HepG2 (cell line): Measurements from ENCODE around the gene FCMR. TPM values are rescaled to one million over a fixed set of nuclear protein-coding genes. Genes with fewer than 3 reads are reported as not detected.

Source experiments
- CC2D1A ChIP-seq: sonication (generic); formaldehyde crosslinking; IDR thresholded peaks from 2 replicates; pipeline ENCODE4 v1.8.1; 2023; ENCODE audit warnings: mild to moderate bottlenecking, missing genetic modification reagents
- ELF1 ChIP-seq: sonication (generic); formaldehyde crosslinking; IDR thresholded peaks from 2 replicates; pipeline ENCODE4 v1.4.0; 2020; ENCODE audit warnings: missing genetic modification reagents
- IRX3 ChIP-seq: sonication (generic); formaldehyde crosslinking; IDR thresholded peaks from 2 replicates; pipeline ENCODE4 v1.8.1; 2023; ENCODE audit warnings: mild to moderate bottlenecking, low read depth, missing genetic modification reagents, borderline replicate concordance
- KLF11 ChIP-seq: IDR thresholded peaks from 2 replicates; pipeline ENCODE4 v1.6.1; 2016; ENCODE audit warnings: missing compliant biosample characterization
- NFKBIZ ChIP-seq: IDR thresholded peaks from 2 replicates; pipeline ENCODE4 v1.6.1; 2018; ENCODE audit warnings: missing genetic modification reagents, missing compliant biosample characterization
- NR2F6 ChIP-seq, 2 experiments: IDR thresholded peaks; 2 replicates each; pipeline ENCODE4 v1.6.1; 2016; ENCODE audit warnings: antibody characterized with exemption in 1 of 2, mild to moderate bottlenecking in 1 of 2
- PHF8 ChIP-seq: sonication (generic); formaldehyde crosslinking; IDR thresholded peaks from 2 replicates; pipeline ENCODE4 v1.5.0; 2020; ENCODE audit warnings: missing genetic modification reagents
- PITX1 ChIP-seq: sonication (generic); formaldehyde crosslinking; IDR thresholded peaks from 2 replicates; pipeline ENCODE4 v1.5.1; 2020; ENCODE audit warnings: mild to moderate bottlenecking, missing genetic modification reagents
- RCOR2 ChIP-seq: IDR thresholded peaks from 2 replicates; pipeline ENCODE4 v1.6.1; 2016; ENCODE audit warnings: missing biosample characterization, missing genetic modification reagents
- SOX5 ChIP-seq: IDR thresholded peaks from 2 replicates; pipeline ENCODE4 v1.6.1; 2016; ENCODE audit warnings: borderline replicate concordance
- TBL1XR1 ChIP-seq: fragments of 150-350 bp; IDR thresholded peaks from 2 replicates; pipeline ENCODE4 v1.6.1; 2014; ENCODE audit warnings: borderline replicate concordance, low read length; ENCODE audit not compliant: partially characterized antibody
- TOPORS ChIP-seq: sonication (generic); formaldehyde crosslinking; IDR thresholded peaks from 2 replicates; pipeline ENCODE4 v1.8.0; 2023; ENCODE audit warnings: mild to moderate bottlenecking, missing genetic modification reagents
- polyA plus RNA-seq, 8 experiments: library from polyadenylated mRNA; depleted of rRNA in 3 of 8; stranded (reverse) in 7 of 8; unstranded in 1 of 8; fragments of >200 nt; fragmentation: Illumina TruSeq in 4 of 8; extraction: Trizol in 4 of 8; gene quantifications; 2 replicates each; pipeline versions ENCODE4 v1.2.1 to v1.2.3, GENCODE V29; 2011 to 2016; ENCODE audit warnings: low read depth in 4 of 8, missing spikeins in 1 of 8, mixed read lengths in 1 of 8; ENCODE audit not compliant: insufficient read depth in 1 of 8
- total RNA-seq, 5 experiments: library from RNA; depleted of rRNA; stranded (reverse); fragments of >200 nt; fragmentation: Illumina TruSeq; extraction: Trizol; gene quantifications; 2 replicates each; pipeline ENCODE4 v1.2.3, GENCODE V29; 2016; ENCODE audit warnings: low read depth in 1 of 5
- TF ChIP-seq, protein P1 (sequence below): sonication (generic); formaldehyde crosslinking; IDR thresholded peaks from 2 replicates; pipeline ENCODE4 v1.5.0; 2020; ENCODE audit warnings: mild to moderate bottlenecking, missing genetic modification reagents
- TF ChIP-seq, protein P2 (sequence below): sonication (generic); formaldehyde crosslinking; IDR thresholded peaks from 2 replicates; pipeline ENCODE4 v1.8.0; 2022; ENCODE audit warnings: mild to moderate bottlenecking, missing genetic modification reagents, moderate library complexity

Gene FCMR
- total and polyA plus RNA-seq, 2 of the 13 experiments (the other 11 are each of a cell fraction or from before 2014, with no cell fraction given) = not detected

DNA sequence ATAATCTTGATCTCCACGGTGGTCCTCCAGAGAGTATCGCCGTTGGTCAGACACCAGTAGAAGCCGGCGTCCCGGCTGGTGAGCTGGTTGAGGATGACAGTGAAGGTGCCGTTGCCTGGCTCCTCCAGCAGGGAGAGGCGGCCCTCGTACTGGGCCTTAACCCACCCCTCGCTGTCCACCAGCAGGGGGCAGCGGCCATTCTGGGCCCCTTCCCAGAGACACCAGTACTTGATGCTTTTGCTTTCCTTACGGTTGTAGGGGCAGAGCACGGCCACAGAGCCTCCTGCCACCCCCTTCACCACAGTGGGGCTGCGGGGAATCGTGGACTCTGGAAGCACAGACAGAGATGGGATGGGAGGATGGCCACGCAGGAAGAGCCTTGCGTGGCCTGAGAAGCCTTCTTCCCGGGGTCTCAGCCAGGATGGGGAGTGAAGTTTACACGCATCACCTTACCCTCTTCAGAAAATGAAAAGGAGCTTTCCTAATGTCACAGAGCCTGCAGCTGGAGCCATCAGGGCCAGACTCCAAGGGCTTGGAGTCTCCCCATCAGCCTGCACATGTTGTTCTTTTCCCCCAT lies 13.8 kb upstream of the FCMR start (continued):
- TF ChIP-seq NFKBIZ (CRISPR knock-in tag) (no peak), KLF11 (CRISPR knock-in tag) (0 out of 2 replicates have a peak, but pooled peaks have one; percentile 39), RCOR2 (CRISPR knock-in tag) (no peak), NR2F6 (IDR thresholded peaks at IDR 0.05) (no peak), NR2F6 (CRISPR knock-in tag; IDR thresholded peaks at IDR 0.05) (no peak), SOX5 (CRISPR knock-in tag) (no peak), TBL1XR1 (no peak), PHF8 (CRISPR knock-in tag) (no peak), IRX3 (no peak), ELF1 (CRISPR knock-in tag) (no peak), PITX1 (CRISPR knock-in tag) (peak; percentile 22; the same call in 1 of the 2 replicates), TOPORS (CRISPR knock-in tag) (no peak), CC2D1A (CRISPR knock-in tag) (no peak)
- TF ChIP-seq, protein P1, sequence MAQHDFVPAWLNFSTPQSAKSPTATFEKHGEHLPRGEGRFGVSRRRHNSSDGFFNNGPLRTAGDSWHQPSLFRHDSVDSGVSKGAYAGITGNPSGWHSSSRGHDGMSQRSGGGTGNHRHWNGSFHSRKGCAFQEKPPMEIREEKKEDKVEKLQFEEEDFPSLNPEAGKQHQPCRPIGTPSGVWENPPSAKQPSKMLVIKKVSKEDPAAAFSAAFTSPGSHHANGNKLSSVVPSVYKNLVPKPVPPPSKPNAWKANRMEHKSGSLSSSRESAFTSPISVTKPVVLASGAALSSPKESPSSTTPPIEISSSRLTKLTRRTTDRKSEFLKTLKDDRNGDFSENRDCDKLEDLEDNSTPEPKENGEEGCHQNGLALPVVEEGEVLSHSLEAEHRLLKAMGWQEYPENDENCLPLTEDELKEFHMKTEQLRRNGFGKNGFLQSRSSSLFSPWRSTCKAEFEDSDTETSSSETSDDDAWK (CRISPR knock-in tag) = no peak
- TF ChIP-seq, protein P2, sequence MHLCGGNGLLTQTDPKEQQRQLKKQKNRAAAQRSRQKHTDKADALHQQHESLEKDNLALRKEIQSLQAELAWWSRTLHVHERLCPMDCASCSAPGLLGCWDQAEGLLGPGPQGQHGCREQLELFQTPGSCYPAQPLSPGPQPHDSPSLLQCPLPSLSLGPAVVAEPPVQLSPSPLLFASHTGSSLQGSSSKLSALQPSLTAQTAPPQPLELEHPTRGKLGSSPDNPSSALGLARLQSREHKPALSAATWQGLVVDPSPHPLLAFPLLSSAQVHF (CRISPR knock-in tag) = no peak
